ENCODE data around the gene DHX36. TPM values are rescaled to one million over a fixed set of nuclear protein-coding genes. Genes with fewer than 3 reads are reported as not detected.

Gene DHX36
- total RNA-seq, 2 experiments from 2014 or later = 128 TPM

DNA sequence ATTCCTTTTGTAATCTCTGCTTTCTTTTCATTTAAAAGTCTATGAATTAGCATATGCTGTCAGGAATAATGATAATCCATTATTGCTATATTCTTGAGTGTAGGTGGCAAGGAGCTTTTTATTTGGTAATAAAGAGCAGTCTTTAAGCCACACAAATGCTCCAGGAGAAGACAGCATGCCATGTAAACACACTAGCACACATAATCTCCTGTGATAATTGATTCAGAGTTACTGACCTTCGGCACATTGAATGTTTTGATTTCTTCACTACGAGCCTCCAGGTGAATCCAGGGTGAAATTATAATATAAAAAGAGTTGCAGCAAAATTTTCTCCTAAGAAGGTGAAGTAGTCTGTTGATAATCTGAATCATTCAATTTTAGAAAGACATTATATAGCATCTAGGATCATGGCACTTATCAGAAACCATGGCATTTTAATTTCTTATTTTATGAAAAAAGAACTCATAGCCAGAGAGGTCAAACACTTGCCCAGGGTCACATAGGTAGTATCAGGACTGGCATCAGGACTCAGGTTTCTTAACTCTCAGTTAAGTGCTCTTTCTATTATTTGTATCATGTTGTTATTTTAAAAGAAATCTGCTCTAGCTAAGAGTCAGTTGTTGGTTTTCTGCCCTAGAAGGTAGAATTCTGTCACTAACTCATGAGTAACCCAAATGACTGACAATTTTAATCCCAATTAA is 21.3 kb upstream of the DHX36 start:
- TF ChIP-seq, protein P1, sequence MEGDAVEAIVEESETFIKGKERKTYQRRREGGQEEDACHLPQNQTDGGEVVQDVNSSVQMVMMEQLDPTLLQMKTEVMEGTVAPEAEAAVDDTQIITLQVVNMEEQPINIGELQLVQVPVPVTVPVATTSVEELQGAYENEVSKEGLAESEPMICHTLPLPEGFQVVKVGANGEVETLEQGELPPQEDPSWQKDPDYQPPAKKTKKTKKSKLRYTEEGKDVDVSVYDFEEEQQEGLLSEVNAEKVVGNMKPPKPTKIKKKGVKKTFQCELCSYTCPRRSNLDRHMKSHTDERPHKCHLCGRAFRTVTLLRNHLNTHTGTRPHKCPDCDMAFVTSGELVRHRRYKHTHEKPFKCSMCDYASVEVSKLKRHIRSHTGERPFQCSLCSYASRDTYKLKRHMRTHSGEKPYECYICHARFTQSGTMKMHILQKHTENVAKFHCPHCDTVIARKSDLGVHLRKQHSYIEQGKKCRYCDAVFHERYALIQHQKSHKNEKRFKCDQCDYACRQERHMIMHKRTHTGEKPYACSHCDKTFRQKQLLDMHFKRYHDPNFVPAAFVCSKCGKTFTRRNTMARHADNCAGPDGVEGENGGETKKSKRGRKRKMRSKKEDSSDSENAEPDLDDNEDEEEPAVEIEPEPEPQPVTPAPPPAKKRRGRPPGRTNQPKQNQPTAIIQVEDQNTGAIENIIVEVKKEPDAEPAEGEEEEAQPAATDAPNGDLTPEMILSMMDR (IDR thresholded peaks at IDR 0.05) = no peak
- Histone ChIP-seq H3K27me3 (ENCODE audit: control insufficient read depth in 1 of 2, insufficient read depth in 2 of 2, low read length in 2 of 2) (no peaks in the 10 kb centered on the region), H3K9me3 (ENCODE audit: control insufficient read depth in 1 of 2, insufficient read depth in 1 of 2, low read length in 2 of 2) (no peaks in the 10 kb centered on the region), H3K27ac (ENCODE audit: low read depth in 1 of 2, low read length in 2 of 2) (no peak overlapping the region), H3K4me3 (ENCODE audit: low read length) (no peak overlapping the region), H3K36me3 (ENCODE audit: insufficient read depth, low read length) (no peaks in the 10 kb centered on the region), H3K4me1 (ENCODE audit: insufficient read depth, low read length) (no peaks in the 10 kb centered on the region)
- H3K4me3 Mint-ChIP-seq = no peak overlapping the region
- H3K9me3 Mint-ChIP-seq = no peaks in the 10 kb centered on the region
- intact Hi-C loops (cut with DNase I, micrococcal nuclease) = no loop called here
- no peak overlapping the region for H3K27ac Mint-ChIP-seq
- ATAC-seq (ENCODE audit: poor library complexity) (no peak), DNase-seq (no peak)
- POLR2A ChIA-PET = interaction anchor here (1.0 kb wide), 1 partner anchor 9 kb away, joined by 3 read pairs; no protein-coding TSS in a partner anchor
- H3K36me3 Mint-ChIP-seq (ENCODE audit: low read depth) = no peaks in the 10 kb centered on the region
- peaks cover 24% of the 10 kb centered on the region for H3K27me3 Mint-ChIP-seq
- CTCF ChIA-PET = no interaction called here
- no peaks in the 10 kb centered on the region for H3K4me1 Mint-ChIP-seq (ENCODE audit: low read depth)

- ChIA-PET CTCF (no interaction called here), POLR2A (no interaction called here)
- no peaks in the 10 kb centered on the region for H3K4me1 Mint-ChIP-seq (ENCODE audit: low read depth)
- no peak overlapping the region for H3K27ac ChIP-seq (ENCODE audit: low read depth in 1 of 2, low read length in 2 of 2)
- H3K27me3 ChIP-seq (ENCODE audit: control insufficient read depth in 1 of 2, insufficient read depth in 2 of 2, low read length in 2 of 2) = peaks cover 0 to 4% of the 10 kb centered on the region in 2 experiments
- TF ChIP-seq, protein P1 (IDR thresholded peaks at IDR 0.05) = no peak
- no peak overlapping the region for H3K4me3 ChIP-seq (ENCODE audit: low read length)
- H3K36me3 Mint-ChIP-seq (ENCODE audit: low read depth) = no peaks in the 10 kb centered on the region
- H3K4me1 ChIP-seq (ENCODE audit: insufficient read depth, low read length) = no peaks in the 10 kb centered on the region
- DNase-seq = no peak
- intact Hi-C loops (cut with DNase I, micrococcal nuclease) = loop anchor here (5.0 kb wide), 1 partner anchor 984 kb away; no protein-coding TSS in a partner anchor
- H3K27ac Mint-ChIP-seq = no peak overlapping the region
- H3K4me3 Mint-ChIP-seq = no peak overlapping the region
- no peaks in the 10 kb centered on the region for H3K36me3 ChIP-seq (ENCODE audit: insufficient read depth, low read length)
- H3K27me3 Mint-ChIP-seq = peaks cover 16% of the 10 kb centered on the region
- no peak for ATAC-seq (ENCODE audit: poor library complexity)
- H3K9me3 Mint-ChIP-seq = no peaks in the 10 kb centered on the region
- H3K9me3 ChIP-seq (ENCODE audit: control insufficient read depth in 1 of 2, insufficient read depth in 1 of 2, low read length in 2 of 2) = no peaks in the 10 kb centered on the region
Observed at GRCh38 chr3:154338570-154338969, 14.3 kb upstream of the DHX36 start.

GRCh38 chr3:154338008-154338407 is 13.7 kb upstream of the DHX36 start:
- no peaks in the 10 kb centered on the region for H3K4me1 ChIP-seq (ENCODE audit: insufficient read depth, low read length)
- no peaks in the 10 kb centered on the region for H3K36me3 ChIP-seq (ENCODE audit: insufficient read depth, low read length)
- no peak for ATAC-seq (ENCODE audit: poor library complexity)
- no peaks in the 10 kb centered on the region for H3K9me3 ChIP-seq (ENCODE audit: control insufficient read depth in 1 of 2, insufficient read depth in 1 of 2, low read length in 2 of 2)
- no peak overlapping the region for H3K27ac Mint-ChIP-seq
- intact Hi-C loops (cut with DNase I, micrococcal nuclease) = loop anchor here (5.0 kb wide), 1 partner anchor 984 kb away; no protein-coding TSS in a partner anchor
- TF ChIP-seq, protein P1 (IDR thresholded peaks at IDR 0.05) = no peak
- no peak overlapping the region for H3K4me3 ChIP-seq (ENCODE audit: low read length)
- H3K9me3 Mint-ChIP-seq = no peaks in the 10 kb centered on the region
- H3K27ac ChIP-seq (ENCODE audit: low read depth in 1 of 2, low read length in 2 of 2) = no peak overlapping the region
- no peaks in the 10 kb centered on the region for H3K36me3 Mint-ChIP-seq (ENCODE audit: low read depth)
- ChIA-PET CTCF (no interaction called here), POLR2A (no interaction called here)
- peaks cover 16% of the 10 kb centered on the region for H3K27me3 Mint-ChIP-seq
- peaks cover 0 to 4% of the 10 kb centered on the region in 2 experiments for H3K27me3 ChIP-seq (ENCODE audit: control insufficient read depth in 1 of 2, insufficient read depth in 2 of 2, low read length in 2 of 2)
- H3K4me1 Mint-ChIP-seq (ENCODE audit: low read depth) = no peaks in the 10 kb centered on the region
- H3K4me3 Mint-ChIP-seq = no peak overlapping the region
- no peak for DNase-seq
